Fibroblast of mammary gland (primary cell): ENCODE data around the gene SYCP1.
"Not testable (repeated sequence)": the region's sequence is repeated elsewhere in the genome, so short reads cannot be mapped to it uniquely, and the experiment has no call there.

ENCODE experiments used
- DNase-seq: peaks from one replicate; pipeline ENCODE4 v3.0.0-alpha.2; 2010; ENCODE audit warnings: low read depth
- H3K4me3 ChIP-seq: 2 replicates; pipeline ENCODE4 v1.5.1; 2011; ENCODE audit warnings: low read depth, mild to moderate bottlenecking, low read length, moderate library complexity; ENCODE audit not compliant: control insufficient read depth
- TF ChIP-seq, protein P1 (sequence below): conservative IDR thresholded peaks from 2 replicates; pipeline ENCODE4 v1.5.1; 2011; ENCODE audit warnings: low read depth, low read length, inconsistent platforms; ENCODE audit not compliant: control insufficient read depth, insufficient read depth

The SYCP1 gene, protein sequence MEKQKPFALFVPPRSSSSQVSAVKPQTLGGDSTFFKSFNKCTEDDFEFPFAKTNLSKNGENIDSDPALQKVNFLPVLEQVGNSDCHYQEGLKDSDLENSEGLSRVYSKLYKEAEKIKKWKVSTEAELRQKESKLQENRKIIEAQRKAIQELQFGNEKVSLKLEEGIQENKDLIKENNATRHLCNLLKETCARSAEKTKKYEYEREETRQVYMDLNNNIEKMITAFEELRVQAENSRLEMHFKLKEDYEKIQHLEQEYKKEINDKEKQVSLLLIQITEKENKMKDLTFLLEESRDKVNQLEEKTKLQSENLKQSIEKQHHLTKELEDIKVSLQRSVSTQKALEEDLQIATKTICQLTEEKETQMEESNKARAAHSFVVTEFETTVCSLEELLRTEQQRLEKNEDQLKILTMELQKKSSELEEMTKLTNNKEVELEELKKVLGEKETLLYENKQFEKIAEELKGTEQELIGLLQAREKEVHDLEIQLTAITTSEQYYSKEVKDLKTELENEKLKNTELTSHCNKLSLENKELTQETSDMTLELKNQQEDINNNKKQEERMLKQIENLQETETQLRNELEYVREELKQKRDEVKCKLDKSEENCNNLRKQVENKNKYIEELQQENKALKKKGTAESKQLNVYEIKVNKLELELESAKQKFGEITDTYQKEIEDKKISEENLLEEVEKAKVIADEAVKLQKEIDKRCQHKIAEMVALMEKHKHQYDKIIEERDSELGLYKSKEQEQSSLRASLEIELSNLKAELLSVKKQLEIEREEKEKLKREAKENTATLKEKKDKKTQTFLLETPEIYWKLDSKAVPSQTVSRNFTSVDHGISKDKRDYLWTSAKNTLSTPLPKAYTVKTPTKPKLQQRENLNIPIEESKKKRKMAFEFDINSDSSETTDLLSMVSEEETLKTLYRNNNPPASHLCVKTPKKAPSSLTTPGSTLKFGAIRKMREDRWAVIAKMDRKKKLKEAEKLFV

DNA sequence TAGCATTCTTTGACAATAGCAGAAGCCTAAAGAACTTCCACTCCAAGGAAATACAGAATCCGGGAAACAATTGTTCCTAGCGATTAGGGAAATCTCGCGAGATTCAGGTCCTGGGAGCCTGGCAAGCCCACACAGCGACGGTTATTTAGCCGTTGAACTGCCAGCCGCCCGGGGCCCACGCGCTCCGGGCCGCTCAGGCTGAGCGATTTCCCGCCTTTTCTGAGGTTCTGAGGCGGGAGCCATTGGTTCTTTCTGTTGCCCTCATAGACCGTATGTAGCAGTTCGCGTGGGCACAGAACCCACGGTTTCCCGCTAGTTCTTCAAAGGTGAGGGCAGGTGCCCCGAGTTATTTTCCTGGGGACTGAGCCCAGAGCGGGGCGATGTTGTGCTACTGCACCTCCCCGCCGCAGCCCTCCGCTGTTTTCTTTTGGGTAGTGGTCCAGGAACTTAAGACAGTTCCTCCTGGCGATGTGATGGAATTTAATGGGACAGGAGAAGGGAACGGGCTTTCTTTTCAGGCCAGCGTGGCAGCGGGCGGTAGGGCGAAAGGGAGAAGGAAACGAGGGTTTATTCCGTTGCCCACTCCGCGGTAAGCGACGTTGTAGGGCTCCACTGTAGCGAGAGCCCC, at the start of gene SYCP1:
Gene SYCP1, plus strand, starts transcription at position 171 of the 628 bp plus-strand sequence. CDS start 602 bp downstream, outside the sequence.
- no peak within 1 kb of the TSS for H3K4me3 ChIP-seq
- TF ChIP-seq, protein P1, sequence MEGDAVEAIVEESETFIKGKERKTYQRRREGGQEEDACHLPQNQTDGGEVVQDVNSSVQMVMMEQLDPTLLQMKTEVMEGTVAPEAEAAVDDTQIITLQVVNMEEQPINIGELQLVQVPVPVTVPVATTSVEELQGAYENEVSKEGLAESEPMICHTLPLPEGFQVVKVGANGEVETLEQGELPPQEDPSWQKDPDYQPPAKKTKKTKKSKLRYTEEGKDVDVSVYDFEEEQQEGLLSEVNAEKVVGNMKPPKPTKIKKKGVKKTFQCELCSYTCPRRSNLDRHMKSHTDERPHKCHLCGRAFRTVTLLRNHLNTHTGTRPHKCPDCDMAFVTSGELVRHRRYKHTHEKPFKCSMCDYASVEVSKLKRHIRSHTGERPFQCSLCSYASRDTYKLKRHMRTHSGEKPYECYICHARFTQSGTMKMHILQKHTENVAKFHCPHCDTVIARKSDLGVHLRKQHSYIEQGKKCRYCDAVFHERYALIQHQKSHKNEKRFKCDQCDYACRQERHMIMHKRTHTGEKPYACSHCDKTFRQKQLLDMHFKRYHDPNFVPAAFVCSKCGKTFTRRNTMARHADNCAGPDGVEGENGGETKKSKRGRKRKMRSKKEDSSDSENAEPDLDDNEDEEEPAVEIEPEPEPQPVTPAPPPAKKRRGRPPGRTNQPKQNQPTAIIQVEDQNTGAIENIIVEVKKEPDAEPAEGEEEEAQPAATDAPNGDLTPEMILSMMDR = no peak
- DNase-seq = no peak

DNA sequence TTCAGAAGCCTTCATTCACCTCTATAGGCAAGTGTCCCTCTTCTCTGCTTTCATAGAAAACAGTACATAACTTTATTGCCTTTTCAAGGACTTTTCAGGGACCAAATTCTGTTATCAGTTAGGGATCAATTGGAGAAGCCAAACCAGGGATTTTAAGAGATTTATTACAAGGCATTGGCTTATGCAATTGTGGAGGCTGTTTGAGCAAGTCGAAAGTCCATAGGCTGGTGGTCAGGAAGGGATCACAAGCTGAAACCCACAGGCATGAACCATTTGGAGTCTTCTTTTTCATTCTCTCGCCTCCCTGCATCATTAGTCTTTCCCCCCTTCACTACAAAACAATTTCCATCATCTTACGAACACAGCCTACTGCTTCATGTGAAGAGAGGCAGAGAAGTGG, 34.8 kb upstream of the SYCP1 start:
- DNase-seq = no peak
- TF ChIP-seq, protein P1 = no peak
- no peak overlapping the region for H3K4me3 ChIP-seq

DNA sequence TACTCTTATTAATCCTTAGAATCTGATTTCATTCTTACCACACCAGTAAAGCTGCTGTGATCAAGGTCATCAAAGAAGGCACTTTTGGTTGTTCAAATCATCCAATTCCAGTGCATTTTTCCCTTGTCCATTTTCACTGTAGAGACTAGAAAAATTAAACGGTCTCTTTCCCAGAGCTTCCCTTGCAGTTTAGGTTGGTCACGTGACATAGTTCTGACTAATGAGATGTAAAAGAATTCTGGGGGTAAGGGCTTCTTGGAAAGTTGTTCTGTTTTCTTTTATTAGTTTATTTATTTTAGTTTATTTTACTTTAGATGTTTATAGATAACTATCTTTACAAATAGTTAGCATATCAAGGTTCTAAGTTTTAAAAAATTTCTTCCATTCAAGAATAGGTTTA, 34.3 kb upstream of the SYCP1 start:
- H3K4me3 ChIP-seq = no peak overlapping the region
- DNase-seq = no peak
- TF ChIP-seq, protein P1 = no peak

DNA sequence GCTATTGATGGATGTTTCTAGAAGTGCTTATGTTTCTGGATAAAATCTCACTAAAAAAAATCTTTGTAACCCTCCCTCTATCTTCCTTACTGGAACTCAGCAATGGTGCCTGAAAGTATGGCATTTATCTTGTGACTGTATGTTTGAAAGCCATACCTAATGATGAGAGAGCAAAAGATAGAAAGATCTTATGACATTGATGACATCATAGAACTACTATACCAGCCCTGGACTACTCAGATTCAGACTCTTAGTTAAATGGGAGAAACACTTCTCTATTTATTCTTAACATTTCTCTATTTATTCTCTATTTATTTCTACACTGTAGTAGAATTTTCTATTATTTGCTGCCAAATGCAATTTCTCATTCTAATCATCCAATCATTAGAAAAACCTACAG, 32.7 kb upstream of the SYCP1 start:
- TF ChIP-seq, protein P1 = no peak
- no peak for DNase-seq
- H3K4me3 ChIP-seq = no peak overlapping the region

DNA sequence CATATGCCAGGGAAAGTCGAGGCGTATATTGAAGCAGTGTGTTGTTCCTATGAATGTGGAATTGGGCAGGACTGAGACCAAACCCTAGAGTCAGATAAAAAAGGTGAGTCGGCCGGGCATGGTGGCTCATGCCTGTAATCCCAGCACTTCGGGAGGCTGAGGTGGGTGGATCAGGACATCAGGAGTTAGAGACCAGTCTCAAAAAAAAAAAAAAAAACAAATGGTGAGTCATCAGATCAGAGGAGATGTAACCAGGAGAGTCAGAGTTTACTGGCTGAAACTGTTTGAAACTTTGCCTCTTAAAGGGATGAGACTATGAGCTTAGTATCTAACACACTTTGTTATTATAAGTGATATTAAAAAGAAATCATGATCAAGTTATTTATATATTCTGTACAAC, 26.4 kb upstream of the SYCP1 start:
- peak; percentile 29 for DNase-seq
- H3K4me3 ChIP-seq = no peak overlapping the region
- TF ChIP-seq, protein P1 = no peak

DNA sequence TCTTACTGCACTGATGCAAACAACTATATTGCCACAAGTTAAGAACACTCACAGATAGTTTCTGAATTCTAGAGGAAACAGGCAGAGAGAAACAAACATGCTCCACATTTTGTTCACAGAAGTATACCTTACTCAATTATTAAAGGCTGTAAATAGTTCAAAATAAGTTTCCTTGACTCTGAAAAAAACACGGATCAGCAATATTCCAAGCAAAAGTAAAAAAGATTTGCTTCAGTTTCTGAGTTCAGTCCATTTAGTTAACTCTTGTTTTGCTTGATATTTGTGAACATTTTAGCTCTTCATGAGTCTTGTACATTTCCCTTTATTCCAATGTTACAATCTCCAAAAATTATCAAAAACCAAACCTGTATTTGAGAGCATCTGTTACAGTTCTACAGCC, 24.6 kb upstream of the SYCP1 start:
- H3K4me3 ChIP-seq, DNase-seq: not testable (repeated sequence)
